Right lobe of liver (tissue), 6 donors: ENCODE results near the gene PRTFDC1. TPM values are rescaled to one million over a fixed set of nuclear protein-coding genes. Genes with fewer than 3 reads are reported as not detected.

Experiments
- ATAC-seq, 4 donors: fragments of 200-7000 bp; cut with Tn5 transposase; one replicate each; pipeline ENCODE4 v1.9.1; 2020; ENCODE audit warnings: mild to moderate bottlenecking in 4 of 4, moderate library complexity in 4 of 4
- DNase-seq, 3 donors: peaks; one replicate each; pipeline ENCODE4 v3.0.0-alpha.2; 2020
- H3K27ac ChIP-seq, 3 donors: fragments of 200-600 bp; one replicate each; pipeline ENCODE4 v1.8.0; 2022
- H3K27me3 ChIP-seq, 2 donors: fragments of 200-600 bp; one replicate each; pipeline ENCODE4 v1.8.0; 2022
- H3K36me3 ChIP-seq, 4 donors: fragments of 200-600 bp; sonication (generic) in 1 of 4; one replicate each; pipeline versions ENCODE4 v1.5.1 to v1.8.0; 2017 to 2022; ENCODE audit warnings: control low read depth in 1 of 4
- H3K4me1 ChIP-seq, 4 donors: fragments of 200-600 bp; sonication (generic) in 1 of 4; one replicate each; pipeline versions ENCODE4 v1.5.1 to v1.8.0; 2017 to 2022; ENCODE audit warnings: control low read depth in 1 of 4
- H3K4me3 ChIP-seq, 3 donors: fragments of 200-600 bp; one replicate each; pipeline ENCODE4 v1.8.0; 2022
- H3K9me3 ChIP-seq, 4 donors: fragments of 200-600 bp; sonication (generic) in 1 of 4; one replicate each; pipeline versions ENCODE4 v1.5.1 to v1.8.0; 2017 to 2022; ENCODE audit warnings: control low read depth in 1 of 4
- CTCF ChIP-seq, 4 donors: fragments of 200-600 bp in 3 of 4; fragments of 450-650 bp in 1 of 4; IDR thresholded peaks; one replicate each; pipeline versions ENCODE4 v1.5.1 to v1.8.0; 2016 to 2022; ENCODE audit warnings: antibody characterized with exemption in 4 of 4, mild to moderate bottlenecking in 2 of 4
- POLR2A ChIP-seq: fragments of 450-650 bp; IDR thresholded peaks from one replicate; pipeline ENCODE4 v1.6.1; 2017; ENCODE audit warnings: antibody characterized with exemption, mild to moderate bottlenecking
- WGBS: methylation state at CpG from one replicate; pipeline ENCODE4 v1.1.6; 2018; ENCODE audit warnings: low coverage, low lambda C conversion rate; ENCODE audit not compliant: insufficient coverage; ENCODE audit errors: missing lambda C conversion rate; 5-methylcytosine and 5-hydroxymethylcytosine counted together
- intact Hi-C, 2 donors: fragments of 100-400 bp; cut with DNase I; formaldehyde crosslinking; loops; one replicate each; pipeline versions ENCODE4 v1.11.2 to v1.14.1; 2022
- total RNA-seq, 6 experiments: library from RNA; depleted of rRNA in 2 of 6; stranded (reverse); fragments of >200 nt in 2 of 6; fragmentation: NEBNext Ultra II Directional in 3 of 6; extraction: Animal tissue kit (Norgen Biotek cat#: 25700) in 3 of 6; gene quantifications; one replicate each; pipeline versions ENCODE4 v1.1.0 to v1.2.4, GENCODE V29; 2016 to 2023
- donor health status: DM: no; HTN: yes; CAD: no.
- donor health status: DM: no; HTN: no; CAD: no.
- donor health status: DM: no; HTN: no; CAD: no.
- donor health status: DM: no; HTN: yes; CAD: no.
- donor health status: DM: no; HTN: yes; CAD: no.

The PRTFDC1 gene
- total RNA-seq, 6 experiments from 2014 or later: 0.76 to 3.5 (median 1.1) TPM; not detected in 1

- DNase-seq (peak in 1 of 3 donors; percentile 29), ATAC-seq (peak in 3 of 4 donors; percentile 46 to 85 (median 64))
- Histone ChIP-seq H3K4me3 (no peak overlapping the region), H3K4me1 (no peaks in the 10 kb centered on the region), H3K36me3 (no peaks in the 10 kb centered on the region), H3K9me3 (no peaks in the 10 kb centered on the region), H3K27ac (no peak overlapping the region), H3K27me3 (no peaks in the 10 kb centered on the region)
- 56% methylated on average over 7 of the region's 7 CpGs for WGBS
- no peak for TF ChIP-seq POLR2A
- TF ChIP-seq CTCF (IDR thresholded peaks at IDR 0.05): no peak
- intact Hi-C loops: no loop called here
These were observed 85.5 kb downstream of the PRTFDC1 start for GRCh38 chr10:24866604-24867583.

GRCh38 chr10:24865783-24866182 lies 86.6 kb downstream of the PRTFDC1 start:
- ATAC-seq (no peak), DNase-seq (no peak)
- Histone ChIP-seq H3K27ac (no peak overlapping the region), H3K36me3 (no peaks in the 10 kb centered on the region), H3K4me3 (no peak overlapping the region), H3K9me3 (no peaks in the 10 kb centered on the region), H3K27me3 (no peaks in the 10 kb centered on the region), H3K4me1 (no peaks in the 10 kb centered on the region)
- TF ChIP-seq CTCF (IDR thresholded peaks at IDR 0.05): no peak
- TF ChIP-seq POLR2A: no peak
- WGBS: 81% methylated on average over 3 of the region's 3 CpGs
- intact Hi-C loops: no loop called here

- no peaks in the 10 kb centered on the region for H3K27me3 ChIP-seq
- TF ChIP-seq POLR2A (no peak), CTCF (IDR thresholded peaks at IDR 0.05) (no peak)
- no peak overlapping the region for H3K4me3 ChIP-seq
- 73% methylated on average over 3 of the region's 3 CpGs for WGBS
- DNase-seq (no peak), ATAC-seq (no peak)
- H3K36me3 ChIP-seq: no peaks in the 10 kb centered on the region
- H3K27ac ChIP-seq: no peak overlapping the region
- H3K4me1 ChIP-seq: no peaks in the 10 kb centered on the region
- H3K9me3 ChIP-seq: no peaks in the 10 kb centered on the region
- intact Hi-C loops: no loop called here
These were observed 89.8 kb downstream of the PRTFDC1 start for GRCh38 chr10:24862589-24862988.

GRCh38 chr10:24858288-24859270 lies 93.8 kb downstream of the PRTFDC1 start:
- intact Hi-C loops: no loop called here
- Histone ChIP-seq H3K36me3 (no peaks in the 10 kb centered on the region), H3K4me1 (no peaks in the 10 kb centered on the region), H3K27ac (no peak overlapping the region), H3K4me3 (no peak overlapping the region), H3K27me3 (no peaks in the 10 kb centered on the region), H3K9me3 (no peaks in the 10 kb centered on the region)
- ATAC-seq (no peak), DNase-seq (no peak)
- no peak for TF ChIP-seq CTCF (IDR thresholded peaks at IDR 0.05)
- TF ChIP-seq POLR2A: no peak
- 68% methylated on average over 7 of the region's 10 CpGs for WGBS
